ENCODE measurements around the gene MVB12A.

Gene MVB12A

GRCh38 chr19:17455308-17456123 is 35.7 kb downstream of the MVB12A start:
- no peak for TF ChIP-seq Cebpa-rat (IDR thresholded peaks at IDR 0.05)
- Histone ChIP-seq H4K20me1 (no peaks in the 10 kb centered on the region), H3K9ac (no peak overlapping the region), H3K27me3 (peaks cover 26 to 44% (median 38%) of the 10 kb centered on the region in 11 experiments), H3K9me3 (replicated peaks in 1 of 11) (peaks cover 0 to 3% (median 0%) of the 10 kb centered on the region in 11 experiments; a peak in 2 of 22 replicates), H3K4me3 (no peak overlapping the region), H3K36me3 (no peaks in the 10 kb centered on the region), H3K27ac (no peak overlapping the region), H3K4me2 (0 out of 22 replicates have a peak overlapping the region, but pooled peaks of 2 of the 11 experiments have one; percentile 3 to 19), H3K4me1 (peaks cover 13 to 36% (median 23%) of the 10 kb centered on the region in 10 experiments)

GRCh38 chr19:17456127-17456526 is 36.3 kb downstream of the MVB12A start:
- Histone ChIP-seq H3K4me1 (peaks cover 7 to 36% (median 23%) of the 10 kb centered on the region in 10 experiments), H3K27me3 (peaks cover 26 to 44% (median 38%) of the 10 kb centered on the region in 11 experiments), H3K9ac (no peak overlapping the region), H3K27ac (no peak overlapping the region), H3K9me3 (replicated peaks in 1 of 11) (peaks cover 0 to 3% (median 0%) of the 10 kb centered on the region in 11 experiments; a peak in 2 of 22 replicates), H3K36me3 (no peaks in the 10 kb centered on the region), H3K4me2 (0 out of 22 replicates have a peak overlapping the region, but pooled peaks of 1 of the 11 experiments have one; percentile 3), H4K20me1 (no peaks in the 10 kb centered on the region), H3K4me3 (no peak overlapping the region)
- TF ChIP-seq Cebpa-rat (IDR thresholded peaks at IDR 0.05), result no peak

- no peak overlapping the region for H3K27ac ChIP-seq
- no peaks in the 10 kb centered on the region for H3K36me3 ChIP-seq
- peaks cover 26 to 44% (median 38%) of the 10 kb centered on the region in 11 experiments for H3K27me3 ChIP-seq
- no peak for TF ChIP-seq Cebpa-rat (IDR thresholded peaks at IDR 0.05)
- peaks cover 0 to 3% (median 0%) of the 10 kb centered on the region in 11 experiments; a peak in 2 of 22 replicates for H3K9me3 ChIP-seq (replicated peaks in 1 of 11)
- H3K4me1 ChIP-seq, result peaks cover 0 to 28% (median 13%) of the 10 kb centered on the region in 10 experiments; a peak in 10 of 20 replicates
- 0 out of 22 replicates have a peak overlapping the region, but pooled peaks of 1 of the 11 experiments have one; percentile 11 for H3K9ac ChIP-seq
- H3K4me2 ChIP-seq, result no peak overlapping the region
- no peak overlapping the region for H3K4me3 ChIP-seq
- no peaks in the 10 kb centered on the region for H4K20me1 ChIP-seq
These were observed 37.8 kb downstream of the MVB12A start for GRCh38 chr19:17457616-17458015.

- H3K4me3 ChIP-seq, result no peak overlapping the region
- no peaks in the 10 kb centered on the region for H3K36me3 ChIP-seq
- no peak overlapping the region for H3K4me2 ChIP-seq
- no peaks in the 10 kb centered on the region for H4K20me1 ChIP-seq
- no peak overlapping the region for H3K9ac ChIP-seq
- no peak for TF ChIP-seq Cebpa-rat (IDR thresholded peaks at IDR 0.05)
- H3K27ac ChIP-seq, result no peak overlapping the region
- H3K4me1 ChIP-seq, result peaks cover 0 to 20% (median 8%) of the 10 kb centered on the region in 10 experiments; a peak in 7 of 20 replicates
- H3K27me3 ChIP-seq, result peaks cover 24 to 38% (median 34%) of the 10 kb centered on the region in 11 experiments
- no peaks in the 10 kb centered on the region for H3K9me3 ChIP-seq (replicated peaks in 1 of 11)
These were observed 39.1 kb downstream of the MVB12A start for GRCh38 chr19:17458970-17459369.

DNA sequence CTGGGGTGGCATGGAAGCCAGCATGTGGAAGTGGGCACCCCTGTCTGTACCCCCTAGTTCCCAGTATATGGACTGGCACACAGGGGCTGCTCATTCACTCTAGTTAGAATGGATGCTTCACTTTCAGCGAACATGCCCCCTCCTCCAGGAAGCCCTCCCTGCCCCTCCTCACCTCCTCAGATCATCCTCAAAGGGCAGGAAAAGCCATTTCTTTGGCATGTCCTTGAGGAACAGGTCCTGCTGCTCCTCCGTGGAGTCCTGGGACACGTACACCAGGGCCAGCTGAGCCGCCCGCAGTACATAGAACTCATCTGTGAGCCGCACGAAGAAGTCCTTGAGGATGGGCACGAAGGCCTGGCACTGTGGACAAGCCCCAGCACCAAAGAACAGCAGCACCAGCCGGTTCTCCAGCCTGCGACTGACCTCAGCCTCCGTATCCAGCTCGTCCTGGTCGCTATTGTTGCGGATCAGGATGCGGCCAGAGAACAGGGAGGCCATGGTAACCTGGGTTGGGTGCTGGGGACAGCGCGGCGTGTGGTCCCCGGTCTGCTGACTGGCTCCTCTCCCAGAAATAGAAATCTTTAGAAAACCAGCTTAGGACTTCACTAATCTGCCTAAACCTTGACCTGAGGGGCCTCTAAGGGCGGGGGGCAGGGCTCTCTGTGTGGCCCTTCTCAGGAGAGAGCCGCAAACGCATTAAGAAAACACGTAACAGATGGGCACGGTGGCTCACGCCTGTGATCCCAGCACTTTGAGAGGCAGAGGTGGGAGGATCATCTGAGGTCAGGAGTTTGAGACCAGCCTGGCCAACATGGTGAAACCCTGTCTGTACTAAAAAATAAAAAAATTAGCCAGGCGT is 40.8 kb downstream of the MVB12A start, which contains the start of gene NXNL1:
Gene NXNL1 (minus strand): TSS at position 555 of the 859 bp plus-strand sequence. CDS start 57 bp downstream, at position 498.
- no peaks in the 10 kb centered on the region for H4K20me1 ChIP-seq
- H3K4me3 ChIP-seq, result no peak within 1 kb of the TSS
- H3K9me3 ChIP-seq (replicated peaks in 1 of 11), result no peaks in the 10 kb centered on the region
- no peak within 1 kb of the TSS; a peak in 1 of 22 replicates for H3K9ac ChIP-seq
- no peaks in the 10 kb centered on the region for H3K36me3 ChIP-seq
- no peak within 1 kb of the TSS for H3K4me2 ChIP-seq
- peaks cover 0 to 20% (median 8%) of the 10 kb centered on the region in 10 experiments; a peak in 9 of 20 replicates for H3K4me1 ChIP-seq
- no peak within 1 kb of the TSS for H3K27ac ChIP-seq
- TF ChIP-seq Cebpa-rat (IDR thresholded peaks at IDR 0.05), result no peak
- H3K27me3 ChIP-seq, result peaks cover 11 to 24% (median 20%) of the 10 kb centered on the region in 11 experiments

- Histone ChIP-seq H3K27ac (peak overlapping the region in 3 of 11 experiments; percentile 46 to 78 (median 78); a peak in 3 of 22 replicates), H3K9ac (peak overlapping the region in 3 of 11 experiments; percentile 15 to 87 (median 17); a peak in 2 of 22 replicates), H3K36me3 (no peaks in the 10 kb centered on the region), H3K4me2 (peak overlapping the region in 4 of 11 experiments; percentile 0 to 53 (median 18); a peak in 3 of 22 replicates), H3K4me3 (no peak overlapping the region), H3K27me3 (no peaks in the 10 kb centered on the region), H3K9me3 (replicated peaks in 1 of 11) (no peaks in the 10 kb centered on the region), H4K20me1 (peaks cover 0 to 6% (median 0%) of the 10 kb centered on the region in 11 experiments; a peak in 5 of 22 replicates), H3K4me1 (peaks cover 23 to 54% (median 44%) of the 10 kb centered on the region in 10 experiments)
- no peak for TF ChIP-seq Cebpa-rat (IDR thresholded peaks at IDR 0.05)
These were observed 46.6 kb downstream of the MVB12A start for GRCh38 chr19:17466487-17466850.

DNA sequence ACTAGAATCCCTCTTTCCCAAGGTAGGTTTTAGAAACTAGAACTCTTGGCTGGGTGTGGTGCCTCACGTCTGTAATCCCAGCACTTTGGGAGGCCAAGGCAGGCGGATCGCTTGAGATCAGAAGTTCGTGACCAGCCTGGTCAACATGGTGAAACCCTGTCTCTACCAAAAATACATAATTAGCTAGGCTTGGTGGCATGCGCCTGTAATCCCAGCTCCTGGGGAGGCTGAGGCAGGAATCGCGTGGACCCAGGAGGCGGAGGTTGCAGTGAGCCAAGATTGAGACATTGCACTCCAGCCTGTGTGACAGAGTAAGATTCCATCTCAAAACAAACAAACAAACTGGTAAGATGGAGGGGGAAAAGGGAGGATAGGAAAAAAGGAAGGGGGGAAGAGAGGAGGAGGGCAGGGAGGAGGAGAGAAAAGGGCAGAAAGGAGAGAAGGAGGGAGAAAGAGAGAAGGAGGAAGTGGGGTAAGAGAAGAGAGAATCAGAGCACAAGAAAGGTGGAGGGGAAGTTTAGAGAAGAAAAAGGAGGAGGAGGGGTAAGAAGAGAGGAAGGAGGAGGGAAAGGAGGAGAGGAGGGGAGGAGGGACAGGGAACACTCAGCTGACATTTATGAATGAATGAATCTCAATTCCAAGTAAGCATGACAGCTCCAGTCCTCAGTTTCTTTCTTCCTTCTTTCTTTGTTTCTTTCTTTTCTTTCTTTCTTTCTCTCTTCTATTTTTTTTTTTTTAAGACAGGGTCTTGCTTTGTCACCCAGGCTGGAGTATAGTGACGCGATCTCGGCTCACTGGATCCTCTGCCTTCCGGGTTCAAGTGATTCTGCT is 47.8 kb downstream of the MVB12A start:
- no peak for TF ChIP-seq Cebpa-rat (IDR thresholded peaks at IDR 0.05)
- H3K27ac ChIP-seq, result peak overlapping the region in 9 of 11 experiments; percentile 10 to 84 (median 73); a peak in 15 of 22 replicates
- H3K4me3 ChIP-seq, result no peak overlapping the region
- H3K4me2 ChIP-seq, result peak overlapping the region; percentile 75 to 98 (median 92)
- no peaks in the 10 kb centered on the region for H3K9me3 ChIP-seq (replicated peaks in 1 of 11)
- H3K9ac ChIP-seq, result peak overlapping the region in 10 of 11 experiments; percentile 15 to 87 (median 78); a peak in 13 of 22 replicates
- no peaks in the 10 kb centered on the region for H3K27me3 ChIP-seq
- peaks cover 0 to 9% (median 0%) of the 10 kb centered on the region in 11 experiments; a peak in 5 of 22 replicates for H4K20me1 ChIP-seq
- no peaks in the 10 kb centered on the region for H3K36me3 ChIP-seq
- peaks cover 35 to 61% (median 55%) of the 10 kb centered on the region in 10 experiments for H3K4me1 ChIP-seq

All from BLaER1 treated with 17β-estradiol and CSF1 and Interleukin-3, amounts not matched to agents 10 nM and 100 nM (cell line).